Chondrocyte (in vitro differentiated cells): ENCODE data around the gene HOXA1. TPM values are rescaled to one million over a fixed set of nuclear protein-coding genes. Genes with fewer than 3 reads are reported as not detected.

Source experiments
- DNase-seq: peaks from one replicate; pipeline ENCODE4 v3.0.0; 2021; ENCODE audit warnings: mixed read lengths, low spot score
- H3K27ac Mint-ChIP-seq: one replicate; pipeline ENCODE4 v1.8.0; 2021; ENCODE audit warnings: mild to moderate bottlenecking, moderate library complexity, mixed read lengths; ENCODE audit not compliant: unreplicated experiment
- H3K27me3 Mint-ChIP-seq: 2 replicates; pipeline ENCODE4 v1.8.0; 2021; ENCODE audit warnings: low read depth, mixed read lengths
- H3K36me3 Mint-ChIP-seq: 2 replicates; pipeline ENCODE4 v1.8.0; 2021; ENCODE audit warnings: low read depth, mixed read lengths
- H3K4me1 Mint-ChIP-seq: 2 replicates; pipeline ENCODE4 v1.8.0; 2021; ENCODE audit warnings: low read depth, mild to moderate bottlenecking, mixed read lengths
- H3K4me3 Mint-ChIP-seq: one replicate; pipeline ENCODE4 v1.8.0; 2021; ENCODE audit warnings: mild to moderate bottlenecking, moderate library complexity, mixed read lengths; ENCODE audit not compliant: unreplicated experiment
- H3K9me3 Mint-ChIP-seq: 2 replicates; pipeline ENCODE4 v1.8.0; 2021; ENCODE audit warnings: low read depth, mixed read lengths
- CTCF ChIP-seq: fragments of 200-600 bp; sonication (generic); IDR thresholded peaks from 2 replicates; pipeline ENCODE4 v1.5.0; 2021; ENCODE audit warnings: antibody characterized with exemption, mild to moderate bottlenecking, moderate library complexity
- total RNA-seq: library from RNA; stranded (reverse); gene quantifications from 3 replicates; pipeline ENCODE4 v1.2.1, GENCODE V29; 2021

Gene HOXA1
- total RNA-seq, 1 donor from 2014 or later, result 2.9 TPM

GRCh38 chr7:27108390-27109127, 12.8 kb upstream of the HOXA1 start:
- no peak for DNase-seq
- peak overlapping the region; percentile 88 for H3K27ac Mint-ChIP-seq
- H3K27me3 Mint-ChIP-seq, result peaks cover 50% of the 10 kb centered on the region

GRCh38 chr7:27107391-27108381, 11.9 kb upstream of the HOXA1 start:
- Mint-ChIP-seq H3K9me3 (no peaks in the 10 kb centered on the region), H3K27me3 (peaks cover 51% of the 10 kb centered on the region), H3K4me1 (peaks cover 67% of the 10 kb centered on the region), H3K4me3 (peak overlapping the region; percentile 75), H3K27ac (peak overlapping the region; percentile 99), H3K36me3 (peaks cover 8% of the 10 kb centered on the region)
- TF ChIP-seq CTCF, result no peak
- DNase-seq, result no peak

More at GRCh38 chr7:27108390-27109127, 12.8 kb upstream of the HOXA1 start:
- no peak for TF ChIP-seq CTCF
- peaks cover 58% of the 10 kb centered on the region for H3K4me1 Mint-ChIP-seq
- H3K36me3 Mint-ChIP-seq, result peaks cover 8% of the 10 kb centered on the region
- H3K4me3 Mint-ChIP-seq, result peak overlapping the region; percentile 75
- no peaks in the 10 kb centered on the region for H3K9me3 Mint-ChIP-seq

GRCh38 chr7:27106901-27107240, 11.1 kb upstream of the HOXA1 start:
- H3K9me3 Mint-ChIP-seq, result no peaks in the 10 kb centered on the region
- H3K4me1 Mint-ChIP-seq, result peaks cover 72% of the 10 kb centered on the region
- H3K36me3 Mint-ChIP-seq, result peaks cover 5% of the 10 kb centered on the region
- H3K27ac Mint-ChIP-seq, result peak overlapping the region; percentile 99
- TF ChIP-seq CTCF, result no peak
- H3K4me3 Mint-ChIP-seq, result peak overlapping the region; percentile 75
- no peak for DNase-seq
- peaks cover 45% of the 10 kb centered on the region for H3K27me3 Mint-ChIP-seq

- Mint-ChIP-seq H3K9me3 (no peaks in the 10 kb centered on the region), H3K27ac (peak overlapping the region; percentile 99), H3K4me3 (peak overlapping the region; percentile 75), H3K36me3 (peaks cover 9% of the 10 kb centered on the region), H3K27me3 (peaks cover 44% of the 10 kb centered on the region), H3K4me1 (peaks cover 77% of the 10 kb centered on the region)
- no peak for TF ChIP-seq CTCF
- DNase-seq, result no peak
Measured at GRCh38 chr7:27106181-27106900, 10.5 kb upstream of the HOXA1 start.
